Mesenchymal stem cell (in vitro differentiated cells and primary cell): ENCODE measurements around the gene RPL31.

Experiments
- DNase-seq: peaks from one replicate; pipeline ENCODE4 v3.0.0-alpha.2; 2013
- H2AFZ ChIP-seq: one replicate; pipeline ENCODE4 v1.6.1; 2013; ENCODE audit warnings: low read depth, mild to moderate bottlenecking, control low read depth, inconsistent platforms, low read length, moderate library complexity
- H2AK5ac ChIP-seq: 2 replicates; pipeline ENCODE4 v1.6.1; 2013; ENCODE audit warnings: low read length, moderate library complexity, mild to moderate bottlenecking, inconsistent platforms; ENCODE audit not compliant: severe bottlenecking
- H2BK120ac ChIP-seq: one replicate; pipeline ENCODE4 v1.6.1; 2013; ENCODE audit warnings: low read depth, mild to moderate bottlenecking, inconsistent platforms, low read length, moderate library complexity
- H2BK12ac ChIP-seq, 2 experiments: one replicate each; pipeline ENCODE4 v1.6.1; 2013; ENCODE audit warnings: inconsistent platforms in 2 of 2, low read length in 2 of 2, mild to moderate bottlenecking in 2 of 2, moderate library complexity in 2 of 2, control low read depth in 1 of 2
- H2BK15ac ChIP-seq: one replicate; pipeline ENCODE4 v1.6.1; 2013; ENCODE audit warnings: mild to moderate bottlenecking, low read depth, inconsistent platforms; ENCODE audit not compliant: poor library complexity, severe bottlenecking
- H2BK5ac ChIP-seq: 2 replicates; pipeline ENCODE4 v1.6.1; 2013; ENCODE audit warnings: low read depth, mild to moderate bottlenecking, low read length, control low read depth, inconsistent platforms; ENCODE audit not compliant: poor library complexity, severe bottlenecking
- H3K14ac ChIP-seq, 2 experiments: one replicate each; pipeline ENCODE4 v1.6.1; 2013; ENCODE audit warnings: inconsistent platforms in 2 of 2, low read length in 2 of 2, control low read depth in 1 of 2, mild to moderate bottlenecking in 1 of 2, moderate library complexity in 1 of 2
- H3K18ac ChIP-seq, 2 experiments: one replicate each; pipeline ENCODE4 v1.6.1; 2013; ENCODE audit warnings: inconsistent platforms in 2 of 2, low read length in 2 of 2, control low read depth in 1 of 2, low read depth in 1 of 2, mild to moderate bottlenecking in 1 of 2
- H3K23ac ChIP-seq, 2 experiments: one replicate each; pipeline ENCODE4 v1.6.1; 2013; ENCODE audit warnings: inconsistent platforms in 2 of 2, low read length in 2 of 2, mild to moderate bottlenecking in 2 of 2, moderate library complexity in 2 of 2, control low read depth in 1 of 2
- H3K27ac ChIP-seq: 2 replicates; pipeline ENCODE4 v1.5.1; 2013; ENCODE audit warnings: mild to moderate bottlenecking, moderate library complexity, low read length, control low read depth, inconsistent platforms; ENCODE audit not compliant: poor library complexity, severe bottlenecking
- H3K27me3 ChIP-seq, 2 experiments: 2 replicates each; pipeline versions ENCODE4 v1.6.1 to v1.7.0; 2013; ENCODE audit warnings: low read length in 2 of 2, mild to moderate bottlenecking in 2 of 2, moderate library complexity in 2 of 2, control low read depth in 1 of 2, inconsistent platforms in 1 of 2; ENCODE audit not compliant: control insufficient read depth in 1 of 2, insufficient read depth in 1 of 2
- H3K36me3 ChIP-seq, 2 experiments: 2 replicates each; pipeline versions ENCODE4 v1.6.1 to v1.7.0; 2013; ENCODE audit warnings: low read length in 2 of 2, control low read depth in 1 of 2, inconsistent platforms in 1 of 2, low read depth in 1 of 2, mild to moderate bottlenecking in 1 of 2; ENCODE audit not compliant: insufficient read depth in 2 of 2, control insufficient read depth in 1 of 2
- H3K4ac ChIP-seq, 2 experiments: one replicate each; pipeline ENCODE4 v1.6.1; 2013; ENCODE audit warnings: inconsistent platforms in 2 of 2, low read length in 2 of 2, mild to moderate bottlenecking in 2 of 2, moderate library complexity in 2 of 2, control low read depth in 1 of 2, low read depth in 1 of 2
- H3K4me1 ChIP-seq: 2 replicates; pipeline ENCODE4 v1.6.1; 2013; ENCODE audit warnings: low read depth, low read length, control low read depth; ENCODE audit not compliant: control insufficient read depth, insufficient read depth
- H3K4me2 ChIP-seq: 2 replicates; pipeline ENCODE4 v1.6.1; 2013; ENCODE audit warnings: low read length, mild to moderate bottlenecking, inconsistent platforms; ENCODE audit not compliant: poor library complexity, severe bottlenecking
- H3K4me3 ChIP-seq, 2 experiments: 2 replicates each; pipeline versions ENCODE4 v1.5.1 to v1.7.0; 2013; ENCODE audit warnings: low read length in 2 of 2, mild to moderate bottlenecking in 2 of 2, control low read depth in 1 of 2, low read depth in 1 of 2; ENCODE audit not compliant: insufficient read depth in 1 of 2
- H3K79me1 ChIP-seq: replicated peaks from 2 replicates; pipeline ENCODE4 v1.6.1; 2013; ENCODE audit warnings: mild to moderate bottlenecking, control low read depth, low read length, inconsistent platforms; ENCODE audit not compliant: poor library complexity, severe bottlenecking
- H3K9ac ChIP-seq: 2 replicates; pipeline ENCODE4 v1.7.0; 2013; ENCODE audit warnings: mild to moderate bottlenecking, low read length, moderate library complexity
- H3K9me3 ChIP-seq: 2 replicates; pipeline ENCODE4 v1.7.0; 2013; ENCODE audit warnings: mild to moderate bottlenecking, low read length; ENCODE audit not compliant: control insufficient read depth
- H4K8ac ChIP-seq: one replicate; pipeline ENCODE4 v1.6.1; 2013; ENCODE audit warnings: inconsistent platforms, mild to moderate bottlenecking, low read length, moderate library complexity
- H4K91ac ChIP-seq: one replicate; pipeline ENCODE4 v1.6.1; 2013; ENCODE audit warnings: mild to moderate bottlenecking, low read length, inconsistent platforms
- WGBS: methylation state at CpG from one replicate; pipeline ENCODE4 v1.1.7; 2013; ENCODE audit warnings: mixed read lengths; 5-methylcytosine and 5-hydroxymethylcytosine counted together

The RPL31 gene

GRCh38 chr2:101036562-101036961 is 34.5 kb downstream of the RPL31 start:
- WGBS, result 88% methylated on average over 2 of the region's 2 CpGs
- H2AFZ ChIP-seq, result no peak overlapping the region
- H3K27ac ChIP-seq, result no peak overlapping the region
- no peak overlapping the region for H3K4me2 ChIP-seq
- no peak overlapping the region for H2AK5ac ChIP-seq
- no peak overlapping the region for H3K4ac ChIP-seq
- no peaks in the 10 kb centered on the region for H3K4me1 ChIP-seq
- H3K14ac ChIP-seq, result no peak overlapping the region
- no peak overlapping the region for H3K18ac ChIP-seq
- no peaks in the 10 kb centered on the region for H3K79me1 ChIP-seq
- peak; percentile 49 for DNase-seq
- H3K27me3 ChIP-seq, result no peaks in the 10 kb centered on the region
- no peak overlapping the region for H3K4me3 ChIP-seq
- H2BK120ac ChIP-seq, result no peak overlapping the region
- no peak overlapping the region for H2BK5ac ChIP-seq
- no peaks in the 10 kb centered on the region for H3K9me3 ChIP-seq
- no peak overlapping the region for H2BK12ac ChIP-seq
- H2BK15ac ChIP-seq, result no peak overlapping the region
- H4K8ac ChIP-seq, result no peak overlapping the region
- H3K9ac ChIP-seq, result no peak overlapping the region
- H4K91ac ChIP-seq, result no peak overlapping the region
- H3K36me3 ChIP-seq, result peaks cover 22 to 78% of the 10 kb centered on the region in 2 experiments
- H3K23ac ChIP-seq, result no peak overlapping the region

GRCh38 chr2:101037161-101037755 is 35.2 kb downstream of the RPL31 start:
- no peak overlapping the region for H4K91ac ChIP-seq
- H3K36me3 ChIP-seq, result peaks cover 20 to 74% of the 10 kb centered on the region in 2 experiments
- H3K4ac ChIP-seq, result no peak overlapping the region
- 97% methylated on average over 19 of the region's 19 CpGs for WGBS
- H3K4me2 ChIP-seq, result no peak overlapping the region
- no peak overlapping the region for H2BK120ac ChIP-seq
- H3K18ac ChIP-seq, result no peak overlapping the region
- no peak overlapping the region for H4K8ac ChIP-seq
- no peak overlapping the region for H2BK12ac ChIP-seq
- no peak overlapping the region for H3K9ac ChIP-seq
- H2BK5ac ChIP-seq, result no peak overlapping the region
- H3K14ac ChIP-seq, result no peak overlapping the region
- no peaks in the 10 kb centered on the region for H3K27me3 ChIP-seq
- H3K4me1 ChIP-seq, result no peaks in the 10 kb centered on the region
- DNase-seq, result no peak
- no peak overlapping the region for H2AK5ac ChIP-seq
- no peak overlapping the region for H3K4me3 ChIP-seq
- no peak overlapping the region for H3K27ac ChIP-seq
- H2AFZ ChIP-seq, result no peak overlapping the region
- no peaks in the 10 kb centered on the region for H3K79me1 ChIP-seq
- no peak overlapping the region for H3K23ac ChIP-seq
- no peaks in the 10 kb centered on the region for H3K9me3 ChIP-seq
- H2BK15ac ChIP-seq, result no peak overlapping the region

- Histone ChIP-seq H3K4me3 (no peak overlapping the region), H2AFZ (no peak overlapping the region), H2BK12ac (peak overlapping the region in 1 of 2 experiments; percentile 49), H3K14ac (no peak overlapping the region), H3K4me1 (no peaks in the 10 kb centered on the region), H3K36me3 (peaks cover 15 to 60% of the 10 kb centered on the region in 2 experiments), H3K27ac (no peak overlapping the region), H3K79me1 (no peaks in the 10 kb centered on the region), H2AK5ac (no peak overlapping the region), H4K91ac (peak overlapping the region; percentile 52), H4K8ac (no peak overlapping the region), H2BK120ac (no peak overlapping the region), H3K23ac (no peak overlapping the region), H3K9me3 (no peaks in the 10 kb centered on the region), H3K27me3 (no peaks in the 10 kb centered on the region), H3K4me2 (no peak overlapping the region), H2BK5ac (no peak overlapping the region), H3K9ac (no peak overlapping the region), H2BK15ac (no peak overlapping the region), H3K4ac (no peak overlapping the region), H3K18ac (no peak overlapping the region)
- WGBS, result 92% methylated on average over 21 of the region's 21 CpGs
- DNase-seq, result peak; percentile 26
Measured at GRCh38 chr2:101038455-101039255, 36.6 kb downstream of the RPL31 start.

- H3K4me1 ChIP-seq, result no peaks in the 10 kb centered on the region
- H3K23ac ChIP-seq, result no peak overlapping the region
- no peak overlapping the region for H3K9ac ChIP-seq
- H3K36me3 ChIP-seq, result peaks cover 13 to 48% of the 10 kb centered on the region in 2 experiments
- H3K27me3 ChIP-seq, result no peaks in the 10 kb centered on the region
- H2BK120ac ChIP-seq, result no peak overlapping the region
- H3K4me3 ChIP-seq, result no peak overlapping the region
- H3K4me2 ChIP-seq, result no peak overlapping the region
- H2BK12ac ChIP-seq, result no peak overlapping the region
- 96% methylated on average over 13 of the region's 13 CpGs for WGBS
- H3K14ac ChIP-seq, result no peak overlapping the region
- H2AFZ ChIP-seq, result no peak overlapping the region
- H3K18ac ChIP-seq, result no peak overlapping the region
- no peak overlapping the region for H2BK15ac ChIP-seq
- no peak overlapping the region for H4K8ac ChIP-seq
- no peaks in the 10 kb centered on the region for H3K79me1 ChIP-seq
- no peak overlapping the region for H2AK5ac ChIP-seq
- H3K9me3 ChIP-seq, result no peaks in the 10 kb centered on the region
- H4K91ac ChIP-seq, result no peak overlapping the region
- no peak overlapping the region for H3K27ac ChIP-seq
- H2BK5ac ChIP-seq, result no peak overlapping the region
- no peak overlapping the region for H3K4ac ChIP-seq
- DNase-seq, result no peak
Measured at GRCh38 chr2:101040072-101040471, 38.0 kb downstream of the RPL31 start.
